IMR-90 (cell line): Measurements from ENCODE around the gene TAAR2.
"Not testable (repeated sequence)": the region's sequence is repeated elsewhere in the genome, so short reads cannot be mapped to it uniquely, and the experiment has no call there.

ENCODE experiments used
- BHLHE40 ChIP-seq: fragments of 150-350 bp; IDR thresholded peaks from 2 replicates; pipeline ENCODE4 v1.6.1; 2016; ENCODE audit warnings: mild to moderate bottlenecking, low read depth, low read length
- FOS ChIP-seq: fragments of 150-350 bp; IDR thresholded peaks from 2 replicates; pipeline ENCODE4 v1.6.1; 2016; ENCODE audit warnings: low read depth, low read length
- MAFK ChIP-seq: IDR thresholded peaks from 2 replicates; pipeline ENCODE4 v1.6.1; 2012; ENCODE audit warnings: low read depth, low read length, improper control_type of control experiment
- MAZ ChIP-seq: IDR thresholded peaks from 2 replicates; pipeline ENCODE4 v1.6.1; 2012; ENCODE audit warnings: low read depth, mild to moderate bottlenecking, low read length, improper control_type of control experiment, moderate library complexity, borderline replicate concordance
- MXI1 ChIP-seq: IDR thresholded peaks from 2 replicates; pipeline ENCODE4 v1.6.1; 2012; ENCODE audit warnings: low read depth, mild to moderate bottlenecking, low read length, moderate library complexity, borderline replicate concordance
- POLR2A ChIP-seq: IDR thresholded peaks from 2 replicates; pipeline ENCODE4 v1.6.1; 2012; ENCODE audit warnings: mild to moderate bottlenecking, low read depth, low read length
- RAD21 ChIP-seq: IDR thresholded peaks from 2 replicates; pipeline ENCODE4 v1.6.1; 2012; ENCODE audit warnings: low read length, improper control_type of control experiment
- RCOR1 ChIP-seq: IDR thresholded peaks from 2 replicates; pipeline ENCODE4 v1.6.1; 2012; ENCODE audit warnings: mild to moderate bottlenecking, low read length, improper control_type of control experiment; ENCODE audit not compliant: insufficient replicate concordance
- SMC3 ChIP-seq: fragments of 150-350 bp; IDR thresholded peaks from 2 replicates; pipeline ENCODE4 v1.6.1; 2016; ENCODE audit warnings: low read depth, mild to moderate bottlenecking, antibody characterized with exemption, low read length, moderate library complexity
- TF ChIP-seq, protein P1 (sequence below): conservative IDR thresholded peaks from 2 replicates; pipeline ENCODE4 v1.5.1; 2012; ENCODE audit warnings: mild to moderate bottlenecking, low read depth, low read length, improper control_type of control experiment
- TF ChIP-seq, protein P2 (sequence below): fragments of 150-350 bp; IDR thresholded peaks from 2 replicates; pipeline ENCODE4 v1.6.1; 2016; ENCODE audit warnings: low read depth, mild to moderate bottlenecking, low read length, moderate library complexity, borderline replicate concordance
- TF ChIP-seq, protein P3 (sequence below): fragments of 150-350 bp; IDR thresholded peaks from 2 replicates; pipeline ENCODE4 v1.6.1; 2017; ENCODE audit warnings: mild to moderate bottlenecking, antibody characterized with exemption, low read length, low read depth

DNA sequence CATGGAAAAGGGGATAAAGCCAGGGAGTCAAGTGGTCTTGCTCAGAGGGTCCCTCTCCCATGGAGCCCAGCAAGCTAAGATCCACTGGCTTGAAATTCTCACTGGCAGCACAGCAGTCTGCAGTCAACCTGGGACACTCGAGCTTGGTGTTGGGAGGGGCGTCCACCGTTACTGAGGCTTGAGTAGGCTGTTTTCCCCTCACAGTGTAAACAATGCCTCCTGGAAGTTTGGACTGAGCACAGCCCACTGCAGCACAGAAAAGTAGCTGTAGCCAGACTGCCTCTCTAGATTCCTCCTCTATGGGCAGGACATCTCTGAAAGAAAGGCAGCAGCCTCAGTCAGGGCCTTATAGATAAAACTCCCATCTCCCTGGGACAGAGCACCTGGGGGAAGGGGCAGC is 11.2 kb upstream of the TAAR2 start:
- TF ChIP-seq, protein P1, sequence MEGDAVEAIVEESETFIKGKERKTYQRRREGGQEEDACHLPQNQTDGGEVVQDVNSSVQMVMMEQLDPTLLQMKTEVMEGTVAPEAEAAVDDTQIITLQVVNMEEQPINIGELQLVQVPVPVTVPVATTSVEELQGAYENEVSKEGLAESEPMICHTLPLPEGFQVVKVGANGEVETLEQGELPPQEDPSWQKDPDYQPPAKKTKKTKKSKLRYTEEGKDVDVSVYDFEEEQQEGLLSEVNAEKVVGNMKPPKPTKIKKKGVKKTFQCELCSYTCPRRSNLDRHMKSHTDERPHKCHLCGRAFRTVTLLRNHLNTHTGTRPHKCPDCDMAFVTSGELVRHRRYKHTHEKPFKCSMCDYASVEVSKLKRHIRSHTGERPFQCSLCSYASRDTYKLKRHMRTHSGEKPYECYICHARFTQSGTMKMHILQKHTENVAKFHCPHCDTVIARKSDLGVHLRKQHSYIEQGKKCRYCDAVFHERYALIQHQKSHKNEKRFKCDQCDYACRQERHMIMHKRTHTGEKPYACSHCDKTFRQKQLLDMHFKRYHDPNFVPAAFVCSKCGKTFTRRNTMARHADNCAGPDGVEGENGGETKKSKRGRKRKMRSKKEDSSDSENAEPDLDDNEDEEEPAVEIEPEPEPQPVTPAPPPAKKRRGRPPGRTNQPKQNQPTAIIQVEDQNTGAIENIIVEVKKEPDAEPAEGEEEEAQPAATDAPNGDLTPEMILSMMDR = not testable (repeated sequence)
- TF ChIP-seq MAZ, BHLHE40, POLR2A, MAFK, SMC3, FOS, RAD21, RCOR1, MXI1: not testable (repeated sequence)
- TF ChIP-seq, protein P2, sequence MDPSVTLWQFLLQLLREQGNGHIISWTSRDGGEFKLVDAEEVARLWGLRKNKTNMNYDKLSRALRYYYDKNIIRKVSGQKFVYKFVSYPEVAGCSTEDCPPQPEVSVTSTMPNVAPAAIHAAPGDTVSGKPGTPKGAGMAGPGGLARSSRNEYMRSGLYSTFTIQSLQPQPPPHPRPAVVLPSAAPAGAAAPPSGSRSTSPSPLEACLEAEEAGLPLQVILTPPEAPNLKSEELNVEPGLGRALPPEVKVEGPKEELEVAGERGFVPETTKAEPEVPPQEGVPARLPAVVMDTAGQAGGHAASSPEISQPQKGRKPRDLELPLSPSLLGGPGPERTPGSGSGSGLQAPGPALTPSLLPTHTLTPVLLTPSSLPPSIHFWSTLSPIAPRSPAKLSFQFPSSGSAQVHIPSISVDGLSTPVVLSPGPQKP = not testable (repeated sequence)
- TF ChIP-seq, protein P3, sequence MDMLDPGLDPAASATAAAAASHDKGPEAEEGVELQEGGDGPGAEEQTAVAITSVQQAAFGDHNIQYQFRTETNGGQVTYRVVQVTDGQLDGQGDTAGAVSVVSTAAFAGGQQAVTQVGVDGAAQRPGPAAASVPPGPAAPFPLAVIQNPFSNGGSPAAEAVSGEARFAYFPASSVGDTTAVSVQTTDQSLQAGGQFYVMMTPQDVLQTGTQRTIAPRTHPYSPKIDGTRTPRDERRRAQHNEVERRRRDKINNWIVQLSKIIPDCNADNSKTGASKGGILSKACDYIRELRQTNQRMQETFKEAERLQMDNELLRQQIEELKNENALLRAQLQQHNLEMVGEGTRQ = not testable (repeated sequence)
